Activated CD8-positive, alpha-beta T cell treated with anti-CD3 and anti-CD28 coated beads for 36 hours (primary cell): ENCODE results near the gene PYGB. TPM values are rescaled to one million over a fixed set of nuclear protein-coding genes. Genes with fewer than 3 reads are reported as not detected.

ENCODE experiments used
- ATAC-seq: fragments of 200-7000 bp; cut with Tn5 transposase; one replicate; pipeline ENCODE4 v1.10.0; 2021; ENCODE audit warnings: mild to moderate bottlenecking, moderate library complexity
- CTCF ChIA-PET: fragments of 350-600 bp; sonication (Branson Sonifier 250); formaldehyde crosslinking; loops from one replicate; lab custom pipeline; 2021; ENCODE audit warnings: antibody characterized with exemption; lab: Charles Lee
- POLR2A ChIA-PET: fragments of 350-600 bp; sonication (Branson Sonifier 250); formaldehyde crosslinking; loops from one replicate; lab custom pipeline; 2021; ENCODE audit warnings: antibody characterized with exemption; lab: Charles Lee
- DNase-seq: peaks from one replicate; pipeline ENCODE4 v3.0.0-alpha.2; 2020
- H3K27ac Mint-ChIP-seq: one replicate; pipeline ENCODE4 v1.8.0; 2021; ENCODE audit warnings: mild to moderate bottlenecking, mixed read lengths
- H3K27me3 Mint-ChIP-seq: one replicate; pipeline ENCODE4 v1.8.0; 2021; ENCODE audit warnings: mixed read lengths
- H3K36me3 Mint-ChIP-seq: one replicate; pipeline ENCODE4 v1.8.0; 2021; ENCODE audit warnings: low read depth, mixed read lengths
- H3K4me1 Mint-ChIP-seq: one replicate; pipeline ENCODE4 v1.8.0; 2021; ENCODE audit warnings: low read depth, mixed read lengths
- H3K4me3 Mint-ChIP-seq: one replicate; pipeline ENCODE4 v1.8.0; 2021; ENCODE audit warnings: mild to moderate bottlenecking, moderate library complexity, mixed read lengths
- H3K9me3 Mint-ChIP-seq: one replicate; pipeline ENCODE4 v1.8.0; 2021; ENCODE audit warnings: mixed read lengths
- CTCF ChIP-seq: fragments of 200-600 bp; IDR thresholded peaks from one replicate; pipeline ENCODE4 v1.8.0; 2022; ENCODE audit warnings: antibody characterized with exemption, mild to moderate bottlenecking
- intact Hi-C: fragments of 100-400 bp; cut with micrococcal nuclease; formaldehyde crosslinking; loops from one replicate; pipeline ENCODE4 v1.10.0; 2022
- total RNA-seq, 2 experiments: library from RNA; stranded (reverse); gene quantifications; one replicate each; pipeline ENCODE4 v1.2.3, GENCODE V29; 2021

PYGB gene
- total RNA-seq, 2 experiments from 2014 or later: 26.1 to 26.5 TPM

- no peak overlapping the region for H3K27ac Mint-ChIP-seq
- ATAC-seq: no peak
- intact Hi-C loops: no loop called here
- no peaks in the 10 kb centered on the region for H3K36me3 Mint-ChIP-seq
- H3K4me1 Mint-ChIP-seq: peaks cover 6% of the 10 kb centered on the region
- POLR2A ChIA-PET: interaction anchor here (0.7 to 1.6 kb wide), 3 partner anchors 14 to 92 kb away, joined by 3 to 4 read pairs (median 3); no protein-coding TSS in a partner anchor
- no peaks in the 10 kb centered on the region for H3K9me3 Mint-ChIP-seq
- H3K4me3 Mint-ChIP-seq: no peak overlapping the region
- no peak for DNase-seq
- no peaks in the 10 kb centered on the region for H3K27me3 Mint-ChIP-seq
- no peak for TF ChIP-seq CTCF
- CTCF ChIA-PET: interaction anchor here (0.7 to 5.1 kb wide), 13 partner anchors 8 to 301 kb away, joined by 3 to 58 read pairs (median 5); partner anchors contain the start of gene GINS1
Observed at GRCh38 chr20:25295386-25296093, 47.7 kb downstream of the PYGB start.

- peaks cover 6% of the 10 kb centered on the region for H3K4me1 Mint-ChIP-seq
- ChIA-PET CTCF (interaction anchor here (0.6 to 5.1 kb wide), 12 partner anchors 12 to 302 kb away, joined by 3 to 58 read pairs (median 5); partner anchors contain the start of gene GINS1), POLR2A (interaction anchor here (0.7 to 1.6 kb wide), 2 partner anchors 17 to 92 kb away, joined by 3 read pairs; no protein-coding TSS in a partner anchor)
- intact Hi-C loops: no loop called here
- no peaks in the 10 kb centered on the region for H3K9me3 Mint-ChIP-seq
- peak; percentile 70 for ATAC-seq
- TF ChIP-seq CTCF: peak; percentile 39
- H3K4me3 Mint-ChIP-seq: no peak overlapping the region
- H3K27me3 Mint-ChIP-seq: no peaks in the 10 kb centered on the region
- DNase-seq: peak; percentile 51
- H3K36me3 Mint-ChIP-seq: no peaks in the 10 kb centered on the region
- no peak overlapping the region for H3K27ac Mint-ChIP-seq
Observed at GRCh38 chr20:25296094-25297093, 48.5 kb downstream of the PYGB start.

- intact Hi-C loops: no loop called here
- CTCF ChIA-PET: interaction anchor here (1.1 to 5.1 kb wide), 5 partner anchors 28 to 111 kb away, joined by 3 to 58 read pairs (median 7); partner anchors contain the start of gene GINS1
- H3K4me1 Mint-ChIP-seq: peaks cover 6% of the 10 kb centered on the region
Observed at GRCh38 chr20:25297141-25297905, 49.4 kb downstream of the PYGB start.

GRCh38 chr20:25299806-25300205 is 51.9 kb downstream of the PYGB start:
- TF ChIP-seq CTCF: no peak
- DNase-seq (no peak), ATAC-seq (no peak)
- H3K4me1 Mint-ChIP-seq: peaks cover 3% of the 10 kb centered on the region
- POLR2A ChIA-PET: interaction anchor here (1.0 kb wide), 2 partner anchors 99 to 108 kb away, joined by 3 read pairs; partner anchors contain the start of gene GINS1
- intact Hi-C loops: loop anchor here (2.0 kb wide), 1 partner anchor 99 kb away; no protein-coding TSS in a partner anchor
- no peaks in the 10 kb centered on the region for H3K27me3 Mint-ChIP-seq
- CTCF ChIA-PET: interaction anchor here (1.0 to 2.8 kb wide), 3 partner anchors 11 to 121 kb away, joined by 3 to 7 read pairs (median 4); no protein-coding TSS in a partner anchor
- H3K4me3 Mint-ChIP-seq: no peak overlapping the region
- no peaks in the 10 kb centered on the region for H3K36me3 Mint-ChIP-seq
- no peaks in the 10 kb centered on the region for H3K9me3 Mint-ChIP-seq
- peak overlapping the region; percentile 43 for H3K27ac Mint-ChIP-seq

More at GRCh38 chr20:25297141-25297905, 49.4 kb downstream of the PYGB start:
- no peak overlapping the region for H3K4me3 Mint-ChIP-seq
- ATAC-seq: no peak
- no peak for TF ChIP-seq CTCF
- H3K36me3 Mint-ChIP-seq: no peaks in the 10 kb centered on the region
- no peaks in the 10 kb centered on the region for H3K27me3 Mint-ChIP-seq
- H3K9me3 Mint-ChIP-seq: no peaks in the 10 kb centered on the region
- POLR2A ChIA-PET: no interaction called here
- DNase-seq: no peak
- H3K27ac Mint-ChIP-seq: peak overlapping the region; percentile 34
